GM12878 (cell line): ENCODE measurements around the gene ASCL4.

Experiments
- CTCF ChIP-seq, 3 experiments: IDR thresholded peaks in 2 of 3; conservative IDR thresholded peaks in 1 of 3; 2 replicates each; pipeline ENCODE4 v1.5.1; 2011; ENCODE audit warnings: low read depth in 3 of 3, low read length in 3 of 3, mild to moderate bottlenecking in 3 of 3, control low read depth in 2 of 3, moderate library complexity in 2 of 3, inconsistent platforms in 1 of 3, mixed read lengths in 1 of 3; ENCODE audit not compliant: control insufficient read depth in 2 of 3, insufficient read depth in 1 of 3; ENCODE audit errors: extremely low read depth in 1 of 3
- CUX1 ChIP-seq: IDR thresholded peaks from 2 replicates; pipeline ENCODE4 v1.6.1; 2012; ENCODE audit warnings: improper control_type of control experiment, low read depth, low read length; ENCODE audit not compliant: insufficient replicate concordance
- MAX ChIP-seq: IDR thresholded peaks from 2 replicates; pipeline ENCODE4 v1.6.1; 2012; ENCODE audit warnings: low read depth, low read length, improper control_type of control experiment
- USF2 ChIP-seq: IDR thresholded peaks from 2 replicates; pipeline ENCODE4 v1.6.1; 2011; ENCODE audit warnings: low read depth, low read length, improper control_type of control experiment, borderline replicate concordance

GRCh38 chr12:107801150-107801549 is 26.6 kb downstream of the ASCL4 start:
- TF ChIP-seq USF2 (no peak), MAX (no peak), CTCF (IDR thresholded peaks at IDR 0.05 in 2 of 3, conservative IDR thresholded peaks at IDR 0.05 in 1 of 3; ENCODE audit: control insufficient read depth in 2 of 3, extremely low read depth in 1 of 3, insufficient read depth in 1 of 3, low read depth in 3 of 3, low read length in 3 of 3) (no peak), CUX1 (no peak)
